Type B pancreatic cell (in vitro differentiated cells): ENCODE data around the gene PRR20B. TPM values are rescaled to one million over a fixed set of nuclear protein-coding genes. Genes with fewer than 3 reads are reported as not detected.
"Not testable (repeated sequence)": the region's sequence is repeated elsewhere in the genome, so short reads cannot be mapped to it uniquely, and the experiment has no call there.

Experiments used
- DNase-seq: peaks from one replicate; pipeline ENCODE4 v3.0.0; 2021; ENCODE audit warnings: mixed read lengths; ENCODE audit not compliant: unreplicated experiment; ENCODE audit errors: extremely low spot score
- H3K27ac Mint-ChIP-seq: 2 replicates; pipeline ENCODE4 v1.8.0; 2021; ENCODE audit warnings: mild to moderate bottlenecking, mixed read lengths
- H3K27me3 Mint-ChIP-seq: 2 replicates; pipeline ENCODE4 v1.8.0; 2021; ENCODE audit warnings: mixed read lengths
- H3K36me3 Mint-ChIP-seq: 2 replicates; pipeline ENCODE4 v1.8.0; 2021; ENCODE audit warnings: mixed read lengths
- H3K4me1 Mint-ChIP-seq: one replicate; pipeline ENCODE4 v1.8.0; 2021; ENCODE audit warnings: mixed read lengths; ENCODE audit not compliant: unreplicated experiment
- H3K4me3 Mint-ChIP-seq: 2 replicates; pipeline ENCODE4 v1.8.0; 2021; ENCODE audit warnings: mild to moderate bottlenecking, mixed read lengths
- H3K9me3 Mint-ChIP-seq: 2 replicates; pipeline ENCODE4 v1.8.0; 2021; ENCODE audit warnings: mixed read lengths
- CTCF ChIP-seq: fragments of 200-600 bp; sonication (generic); conservative IDR thresholded peaks from 2 replicates; pipeline ENCODE4 v1.5.0; 2021; ENCODE audit warnings: antibody characterized with exemption, mild to moderate bottlenecking
- total RNA-seq: library from RNA; stranded (reverse); gene quantifications from 2 replicates; pipeline ENCODE4 v1.2.1, GENCODE V29; 2021; ENCODE audit warnings: low replicate concordance

The PRR20B gene
- total RNA-seq, 1 donor from 2014 or later, result not detected

DNA sequence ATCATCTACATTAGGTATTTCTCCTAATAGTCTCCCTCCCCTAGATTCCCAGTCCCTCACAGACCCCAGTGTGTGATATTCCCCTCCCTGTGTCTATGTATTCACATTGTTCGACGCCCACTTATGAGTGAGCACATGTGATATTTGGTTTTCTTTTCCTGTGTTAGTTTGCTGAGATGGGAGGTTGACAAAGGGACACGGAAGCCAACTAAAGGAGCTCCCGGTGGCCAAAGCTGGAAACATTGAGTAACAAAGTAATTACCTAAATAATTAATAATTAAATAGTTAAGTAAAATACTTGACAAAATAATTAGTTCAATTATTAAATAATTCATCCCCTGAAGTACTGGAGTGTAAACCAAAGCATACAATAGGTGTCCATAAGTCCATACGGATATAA is 8.3 kb upstream of the PRR20B start:
- H3K36me3 Mint-ChIP-seq, result no peaks in the 10 kb centered on the region
- no peaks in the 10 kb centered on the region for H3K4me1 Mint-ChIP-seq
- no peak overlapping the region for H3K27ac Mint-ChIP-seq
- no peaks in the 10 kb centered on the region for H3K9me3 Mint-ChIP-seq
- no peak for TF ChIP-seq CTCF
- no peaks in the 10 kb centered on the region for H3K27me3 Mint-ChIP-seq
- no peak overlapping the region for H3K4me3 Mint-ChIP-seq
- DNase-seq, result no peak

DNA sequence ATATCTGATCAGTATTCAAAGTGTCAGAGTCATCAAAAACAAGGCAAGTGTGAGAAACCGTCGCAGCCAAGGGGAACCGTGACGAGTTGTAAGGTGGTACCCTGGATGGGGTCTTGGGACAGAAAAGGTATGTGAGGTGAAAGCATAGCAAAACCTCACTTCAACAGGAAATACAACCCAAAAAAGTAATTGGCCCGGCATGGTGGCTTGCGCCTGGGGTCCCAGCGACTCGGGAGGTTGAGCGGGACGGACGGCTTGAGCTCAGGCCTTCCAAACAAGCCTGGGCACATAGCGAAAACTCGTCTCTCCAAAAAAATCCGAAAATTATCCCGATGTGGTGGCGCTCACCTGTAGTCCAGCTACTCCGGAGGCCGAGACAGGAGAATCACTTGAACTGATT is 7.5 kb upstream of the PRR20B start:
- H3K27ac Mint-ChIP-seq, H3K4me3 Mint-ChIP-seq, H3K27me3 Mint-ChIP-seq, DNase-seq, H3K9me3 Mint-ChIP-seq, H3K4me1 Mint-ChIP-seq, H3K36me3 Mint-ChIP-seq: not testable (repeated sequence)

DNA sequence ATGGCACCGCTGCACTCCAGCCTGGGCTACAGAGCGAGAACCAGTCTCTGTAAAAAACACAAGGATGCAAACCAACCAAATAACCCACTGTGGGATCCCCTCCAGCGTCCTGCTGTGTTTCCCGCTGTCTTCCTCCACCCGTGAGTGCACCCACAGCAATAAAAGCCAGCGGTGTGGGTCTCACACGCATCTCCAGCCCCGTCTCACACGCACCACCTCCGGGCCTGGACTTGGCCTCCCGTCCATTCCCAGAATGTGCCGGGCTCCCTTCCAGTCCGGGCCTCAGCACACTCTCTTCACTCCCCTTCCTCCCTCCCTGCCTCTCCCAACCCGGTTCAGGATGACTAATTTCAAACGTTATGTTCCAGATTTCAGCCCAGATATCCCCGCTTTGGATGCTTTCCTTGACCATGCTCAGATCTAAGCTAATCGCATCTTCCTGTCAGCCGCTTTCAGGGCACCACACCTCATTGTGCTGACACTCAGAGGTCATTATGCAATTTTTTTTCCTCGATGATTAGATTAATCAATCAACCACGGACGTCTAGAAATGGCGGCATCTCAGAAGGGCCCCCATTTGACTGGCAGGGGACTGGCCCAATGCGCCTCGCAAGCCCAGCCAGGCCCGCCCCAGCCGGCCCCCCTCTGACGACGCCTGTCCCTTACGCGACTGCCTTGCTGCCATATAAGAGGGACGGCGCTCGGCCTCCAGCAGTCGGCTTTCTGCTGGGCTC is 6.9 kb upstream of the PRR20B start, which contains the start of gene PRR20A:
Gene PRR20A (plus strand): TSS at position 684 of the 734 bp plus-strand sequence. CDS start 387 bp downstream, outside the sequence.
- H3K4me1 Mint-ChIP-seq, DNase-seq, H3K27me3 Mint-ChIP-seq, H3K4me3 Mint-ChIP-seq, H3K27ac Mint-ChIP-seq, H3K36me3 Mint-ChIP-seq, H3K9me3 Mint-ChIP-seq: not testable (repeated sequence)

GRCh38 chr13:57148106-57148505 is 818 bp downstream of the PRR20B start:
- H3K27me3 Mint-ChIP-seq, H3K36me3 Mint-ChIP-seq, H3K4me3 Mint-ChIP-seq, H3K4me1 Mint-ChIP-seq, DNase-seq, H3K27ac Mint-ChIP-seq, H3K9me3 Mint-ChIP-seq: not testable (repeated sequence)

GRCh38 chr13:57153761-57154160 is 6.5 kb downstream of the PRR20B start, which contains the start of gene PRR20C:
TSS of gene PRR20C (plus strand) at chr13:57154061. CDS start at chr13:57154448, 387 bp downstream.
- not testable (repeated sequence) for H3K9me3 Mint-ChIP-seq, H3K27me3 Mint-ChIP-seq, H3K4me3 Mint-ChIP-seq, H3K36me3 Mint-ChIP-seq, H3K27ac Mint-ChIP-seq, DNase-seq, H3K4me1 Mint-ChIP-seq

DNA sequence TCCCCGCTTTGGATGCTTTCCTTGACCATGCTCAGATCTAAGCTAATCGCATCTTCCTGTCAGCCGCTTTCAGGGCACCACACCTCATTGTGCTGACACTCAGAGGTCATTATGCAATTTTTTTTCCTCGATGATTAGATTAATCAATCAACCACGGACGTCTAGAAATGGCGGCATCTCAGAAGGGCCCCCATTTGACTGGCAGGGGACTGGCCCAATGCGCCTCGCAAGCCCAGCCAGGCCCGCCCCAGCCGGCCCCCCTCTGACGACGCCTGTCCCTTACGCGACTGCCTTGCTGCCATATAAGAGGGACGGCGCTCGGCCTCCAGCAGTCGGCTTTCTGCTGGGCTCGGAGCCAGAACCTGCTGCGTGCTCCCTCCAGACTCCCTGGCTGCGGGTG is 13.0 kb downstream of the PRR20B start, which contains the start of gene PRR20D:
Gene PRR20D (plus strand): TSS at position 301 of the 400 bp plus-strand sequence. CDS start 387 bp downstream, outside the sequence.
- not testable (repeated sequence) for H3K4me3 Mint-ChIP-seq, H3K27me3 Mint-ChIP-seq, H3K36me3 Mint-ChIP-seq, H3K9me3 Mint-ChIP-seq, H3K27ac Mint-ChIP-seq, DNase-seq, H3K4me1 Mint-ChIP-seq

GRCh38 chr13:57166897-57167296 is 19.6 kb downstream of the PRR20B start, which contains the start of gene PRR20E:
TSS of gene PRR20E (plus strand) at chr13:57167197. CDS start at chr13:57167584, 387 bp downstream.
- not testable (repeated sequence) for H3K36me3 Mint-ChIP-seq, H3K4me1 Mint-ChIP-seq, DNase-seq, H3K27ac Mint-ChIP-seq, H3K4me3 Mint-ChIP-seq, H3K27me3 Mint-ChIP-seq, H3K9me3 Mint-ChIP-seq

DNA sequence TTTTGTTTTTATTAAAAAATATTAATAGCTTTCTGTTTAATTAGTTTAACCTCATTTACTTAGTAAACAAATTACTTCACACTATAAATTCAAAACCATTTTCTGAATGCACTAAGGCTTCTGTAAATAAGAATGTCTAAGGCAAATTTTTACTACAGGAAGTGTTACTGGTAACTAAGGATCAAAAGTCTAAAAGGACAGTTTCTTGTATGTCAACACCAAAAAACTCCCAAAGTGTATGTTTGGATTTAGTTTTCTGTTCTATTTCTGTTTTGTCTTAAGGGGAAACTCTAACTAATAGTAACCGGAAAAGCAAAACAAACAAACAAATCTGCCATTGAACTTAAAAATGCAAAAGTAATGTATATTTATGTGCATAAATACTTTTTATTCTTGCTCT is 44.4 kb downstream of the PRR20B start:
- TF ChIP-seq CTCF, result no peak
- no peaks in the 10 kb centered on the region for H3K27me3 Mint-ChIP-seq
- no peaks in the 10 kb centered on the region for H3K4me1 Mint-ChIP-seq
- H3K27ac Mint-ChIP-seq, result no peak overlapping the region
- H3K36me3 Mint-ChIP-seq, result no peaks in the 10 kb centered on the region
- DNase-seq, result no peak
- H3K4me3 Mint-ChIP-seq, result no peak overlapping the region
- H3K9me3 Mint-ChIP-seq, result no peaks in the 10 kb centered on the region

Other genes with a start within 250 kb of the PRR20B start
- not detected in 2 replicates for gene PRR20A, start 6.6 kb upstream of the PRR20B start, total RNA-seq
- not detected in 2 replicates for gene PRR20C, start 6.6 kb downstream of the PRR20B start, total RNA-seq
- gene PRR20D, start 13.1 kb downstream of the PRR20B start, total RNA-seq, result not detected in 2 replicates
- gene PRR20E, start 19.7 kb downstream of the PRR20B start, total RNA-seq, result not detected in 2 replicates